T-cell (primary cell): ENCODE measurements around the gene EYA3. TPM values are rescaled to one million over a fixed set of nuclear protein-coding genes. Genes with fewer than 3 reads are reported as not detected.

Experiments used
- ATAC-seq, 4 experiments: fragments of 200-7000 bp in 3 of 4; fragments of 150-1000 bp in 1 of 4; cut with Tn5 transposase; replicated peaks in 1 of 4; 1 replicate in 3 of 4; 2 replicates in 1 of 4; pipeline ENCODE4 v1.10.0; 2021; ENCODE audit warnings: moderate library complexity in 3 of 4, mild to moderate bottlenecking in 2 of 4, moderate number of reproducible peaks in 1 of 4
- CTCF ChIA-PET, 2 donors: fragments of 300-600 bp; sonication (Branson Sonifier 250); formaldehyde crosslinking; loops; one replicate each; lab custom pipeline; 2022; ENCODE audit warnings: antibody characterized with exemption in 2 of 2; lab: Charles Lee
- POLR2A ChIA-PET, 2 donors: fragments of 300-600 bp; sonication (Branson Sonifier 250); formaldehyde crosslinking; loops; one replicate each; lab custom pipeline; 2022; ENCODE audit warnings: antibody characterized with exemption in 2 of 2; lab: Charles Lee
- DNase-seq, 35 experiments: peaks; one replicate each; pipeline versions ENCODE4 v3.0.0 to v3.0.0-alpha.2; 2013 to 2023
- H3K27ac ChIP-seq: one replicate; pipeline ENCODE4 v1.5.1; 2013; ENCODE audit warnings: low read length
- H3K27me3 ChIP-seq, 2 experiments: replicated peaks in 1 of 2; 1 replicate in 1 of 2; 2 replicates in 1 of 2; pipeline versions ENCODE4 v1.6.1 to v1.7.0; 2013; ENCODE audit warnings: low read length in 1 of 2, mixed read lengths in 1 of 2; ENCODE audit not compliant: control insufficient read depth in 2 of 2, insufficient read depth in 2 of 2; ENCODE audit errors: extremely low read depth in 1 of 2
- H3K36me3 ChIP-seq, 2 donors: 1 replicate in 1 of 2; 2 replicates in 1 of 2; pipeline versions ENCODE4 v1.6.1 to v1.7.0; 2013; ENCODE audit warnings: low read length in 1 of 2; ENCODE audit not compliant: control insufficient read depth in 2 of 2, insufficient read depth in 1 of 2; ENCODE audit errors: extremely low read depth in 1 of 2
- H3K4me1 ChIP-seq, 2 experiments: 1 replicate in 1 of 2; 2 replicates in 1 of 2; pipeline versions ENCODE4 v1.6.1 to v1.7.0; 2013; ENCODE audit warnings: low read length in 2 of 2, mixed read lengths in 1 of 2; ENCODE audit not compliant: insufficient read depth in 2 of 2, control insufficient read depth in 1 of 2; ENCODE audit errors: extremely low read depth in 1 of 2
- H3K4me3 ChIP-seq, 2 donors: 1 replicate in 1 of 2; 2 replicates in 1 of 2; pipeline versions ENCODE4 v1.5.1 to v1.7.0; 2013; ENCODE audit warnings: mild to moderate bottlenecking in 2 of 2, low read length in 1 of 2, moderate library complexity in 1 of 2; ENCODE audit not compliant: control insufficient read depth in 1 of 2; ENCODE audit errors: extremely low read depth in 1 of 2
- H3K9me3 ChIP-seq: 2 replicates; pipeline ENCODE4 v1.7.0; 2013
- H3K27ac Mint-ChIP-seq, 2 donors: one replicate each; pipeline ENCODE4 v1.8.0; 2020 to 2021; ENCODE audit warnings: mild to moderate bottlenecking in 2 of 2, mixed read lengths in 2 of 2
- H3K27me3 Mint-ChIP-seq, 2 donors: one replicate each; pipeline ENCODE4 v1.8.0; 2021 to 2022; ENCODE audit warnings: mixed read lengths in 2 of 2
- H3K36me3 Mint-ChIP-seq: one replicate; pipeline ENCODE4 v1.8.0; 2021; ENCODE audit warnings: mixed read lengths
- H3K4me1 Mint-ChIP-seq, 3 donors: one replicate each; pipeline ENCODE4 v1.8.0; 2020 to 2022; ENCODE audit warnings: mixed read lengths in 3 of 3, mild to moderate bottlenecking in 1 of 3
- H3K4me3 Mint-ChIP-seq, 3 donors: one replicate each; pipeline ENCODE4 v1.8.0; 2020 to 2022; ENCODE audit warnings: mild to moderate bottlenecking in 3 of 3, mixed read lengths in 3 of 3, moderate library complexity in 3 of 3
- H3K9me3 Mint-ChIP-seq, 3 donors: one replicate each; pipeline ENCODE4 v1.8.0; 2020 to 2022; ENCODE audit warnings: mixed read lengths in 3 of 3
- WGBS: methylation state at CpG from one replicate; pipeline ENCODE4 v1.1.5; 2013; ENCODE audit warnings: missing lambda C conversion rate; ENCODE audit not compliant: insufficient coverage; 5-methylcytosine and 5-hydroxymethylcytosine counted together
- total RNA-seq, 35 experiments: library from RNA in 6 of 35; stranded (reverse) in 6 of 35; fragments of 120-200 nt in 1 of 35; gene quantifications; one replicate each; pipeline versions ENCODE4 v1.2.1 to v1.2.4 and lab custom pipeline; 2013 to 2026

Gene EYA3
- total RNA-seq, 5 donors from 2014 or later (not counting 1 experiment from before 2014, with no cell fraction given), result 15.0 to 20.2 (median 16.7) TPM

GRCh38 chr1:28058971-28059878 lies 29.2 kb downstream of the EYA3 start:
- H3K4me3 Mint-ChIP-seq, result peak overlapping the region; percentile 4 to 53 (median 53)
- ChIA-PET POLR2A (interaction anchor here (0.5 to 0.7 kb wide), 2 partner anchors 107 to 579 kb away, joined by 3 to 8 read pairs; no protein-coding TSS in a partner anchor), CTCF (interaction anchor here (0.5 to 1.0 kb wide), 5 partner anchors 9 to 865 kb away, joined by 3 to 4 read pairs (median 3); no protein-coding TSS in a partner anchor)
- H3K27ac Mint-ChIP-seq, result peak overlapping the region; percentile 40 to 60
- Histone ChIP-seq H3K27me3 (no peaks in the 10 kb centered on the region), H3K4me3 (no peak overlapping the region), H3K27ac (no peak overlapping the region), H3K9me3 (no peaks in the 10 kb centered on the region), H3K4me1 (peaks cover 8% of the 10 kb centered on the region in 2 experiments), H3K36me3 (no peaks in the 10 kb centered on the region)
- H3K4me1 Mint-ChIP-seq, result peaks cover 55 to 67% (median 56%) of the 10 kb centered on the region in 3 donors
- H3K36me3 Mint-ChIP-seq, result peaks cover 16% of the 10 kb centered on the region
- 100% methylated on average over 4 of the region's 8 CpGs for WGBS
- ATAC-seq, result peak in 1 of 4 experiments; percentile 45
- H3K9me3 Mint-ChIP-seq, result no peaks in the 10 kb centered on the region
- peak in 1 of 35 experiments; percentile 8 for DNase-seq
- no peaks in the 10 kb centered on the region for H3K27me3 Mint-ChIP-seq

- WGBS, result no CpG with 5 or more reads among the region's 4 CpGs
- no peaks in the 10 kb centered on the region for H3K9me3 Mint-ChIP-seq
- ChIA-PET POLR2A (interaction anchor here (0.5 to 0.7 kb wide), 2 partner anchors 106 to 580 kb away, joined by 3 to 8 read pairs; no protein-coding TSS in a partner anchor), CTCF (interaction anchor here in 1 of 2 donors (0.6 to 0.7 kb wide), 2 partner anchors 61 to 866 kb away, joined by 3 read pairs; no protein-coding TSS in a partner anchor)
- Histone ChIP-seq H3K27ac (no peak overlapping the region), H3K27me3 (no peaks in the 10 kb centered on the region), H3K9me3 (no peaks in the 10 kb centered on the region), H3K36me3 (peaks cover 0 to 8% of the 10 kb centered on the region in 2 donors), H3K4me3 (no peak overlapping the region), H3K4me1 (peaks cover 8% of the 10 kb centered on the region in 2 experiments)
- no peaks in the 10 kb centered on the region for H3K27me3 Mint-ChIP-seq
- H3K4me3 Mint-ChIP-seq, result peak overlapping the region in 2 of 3 donors; percentile 17 to 53
- no peak for DNase-seq
- H3K4me1 Mint-ChIP-seq, result peaks cover 49 to 67% (median 56%) of the 10 kb centered on the region in 3 donors
- no peak overlapping the region for H3K27ac Mint-ChIP-seq
- no peak for ATAC-seq
- peaks cover 19% of the 10 kb centered on the region for H3K36me3 Mint-ChIP-seq
Measured at GRCh38 chr1:28058168-28058567, 30.2 kb downstream of the EYA3 start.

GRCh38 chr1:28056129-28056925 lies 32.1 kb downstream of the EYA3 start:
- Histone ChIP-seq H3K27me3 (no peaks in the 10 kb centered on the region), H3K9me3 (no peaks in the 10 kb centered on the region), H3K36me3 (peaks cover 0 to 8% of the 10 kb centered on the region in 2 donors), H3K4me3 (no peak overlapping the region), H3K27ac (peak overlapping the region; percentile 43), H3K4me1 (peaks cover 8% of the 10 kb centered on the region in 2 experiments)
- Mint-ChIP-seq H3K9me3 (no peaks in the 10 kb centered on the region), H3K36me3 (peaks cover 19% of the 10 kb centered on the region), H3K4me3 (peak overlapping the region in 2 of 3 donors; percentile 2 to 28), H3K27ac (peak overlapping the region; percentile 81 to 82), H3K4me1 (peaks cover 43 to 56% (median 49%) of the 10 kb centered on the region in 3 donors), H3K27me3 (no peaks in the 10 kb centered on the region)
- ChIA-PET CTCF (no interaction called here), POLR2A (no interaction called here)
- WGBS, result 14% methylated on average over 3 of the region's 4 CpGs
- DNase-seq (peak in 33 of 35 experiments; percentile 2 to 68 (median 32)), ATAC-seq (peak; percentile 87 to 95 (median 94))

DNA sequence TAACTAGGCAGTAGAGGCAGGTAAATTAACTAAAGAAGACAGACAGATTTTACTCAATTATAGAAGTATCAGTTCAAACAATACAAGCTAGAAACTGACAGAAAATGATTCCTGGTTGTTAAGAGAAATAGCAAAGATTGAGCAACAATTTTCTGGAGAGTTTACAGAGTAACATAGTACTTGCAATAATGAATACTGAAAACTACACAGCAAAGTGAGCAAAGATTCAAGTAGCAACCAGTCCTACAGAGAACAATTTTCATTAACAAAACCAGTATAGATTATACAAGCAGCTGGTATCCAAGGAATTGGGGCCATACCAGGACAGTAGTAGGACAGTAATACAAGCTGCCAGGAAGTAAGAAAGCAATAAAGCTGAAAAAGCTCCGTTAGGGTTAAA lies 37.6 kb downstream of the EYA3 start:
- no peaks in the 10 kb centered on the region for H3K9me3 ChIP-seq
- H3K27me3 ChIP-seq, result no peaks in the 10 kb centered on the region
- Mint-ChIP-seq H3K4me3 (no peak overlapping the region), H3K36me3 (peaks cover 33% of the 10 kb centered on the region), H3K27ac (no peak overlapping the region), H3K4me1 (peaks cover 13 to 21% (median 14%) of the 10 kb centered on the region in 3 donors), H3K27me3 (no peaks in the 10 kb centered on the region), H3K9me3 (no peaks in the 10 kb centered on the region)
- ChIA-PET CTCF (no interaction called here), POLR2A (no interaction called here)
- H3K27ac ChIP-seq, result no peak overlapping the region
- ATAC-seq (no peak), DNase-seq (no peak)
- H3K4me3 ChIP-seq, result no peak overlapping the region
- peaks cover 0 to 20% of the 10 kb centered on the region in 2 donors for H3K36me3 ChIP-seq
- WGBS, result no CpG with 5 or more reads among the region's 1 CpG
- H3K4me1 ChIP-seq, result peaks cover under 1 to 4% of the 10 kb centered on the region in 2 experiments

DNA sequence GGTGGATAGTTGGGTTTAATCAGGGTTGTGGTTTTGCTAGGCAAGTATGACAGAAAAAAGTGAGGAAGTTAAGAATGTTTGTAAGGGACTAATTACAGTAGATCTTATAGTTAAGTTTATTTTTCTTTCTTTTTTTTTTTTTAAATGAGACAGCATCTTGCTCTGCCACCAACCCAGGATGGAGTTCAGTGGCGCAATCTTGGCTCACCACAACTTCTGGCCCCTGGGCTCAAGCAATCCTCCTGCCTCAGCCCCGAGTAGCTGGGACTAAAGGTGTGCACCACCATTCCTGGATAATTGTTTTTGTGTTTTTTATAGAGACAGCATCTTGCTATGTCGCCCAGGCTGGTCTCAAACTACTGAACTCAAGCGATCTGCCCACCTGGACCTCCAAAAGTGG lies 41.7 kb downstream of the EYA3 start:
- peaks cover 40% of the 10 kb centered on the region for H3K36me3 Mint-ChIP-seq
- Histone ChIP-seq H3K4me3 (no peak overlapping the region), H3K27ac (no peak overlapping the region), H3K9me3 (no peaks in the 10 kb centered on the region), H3K27me3 (no peaks in the 10 kb centered on the region), H3K4me1 (no peaks in the 10 kb centered on the region), H3K36me3 (peaks cover 0 to 13% of the 10 kb centered on the region in 2 donors)
- WGBS, result 100% methylated on average over 2 of the region's 4 CpGs
- H3K27me3 Mint-ChIP-seq, result no peaks in the 10 kb centered on the region
- ChIA-PET POLR2A (no interaction called here), CTCF (no interaction called here)
- ATAC-seq (no peak), DNase-seq (no peak)
- H3K9me3 Mint-ChIP-seq, result no peaks in the 10 kb centered on the region
- peaks cover 4 to 7% (median 4%) of the 10 kb centered on the region in 3 donors for H3K4me1 Mint-ChIP-seq
- no peak overlapping the region for H3K4me3 Mint-ChIP-seq
- no peak overlapping the region for H3K27ac Mint-ChIP-seq

DNA sequence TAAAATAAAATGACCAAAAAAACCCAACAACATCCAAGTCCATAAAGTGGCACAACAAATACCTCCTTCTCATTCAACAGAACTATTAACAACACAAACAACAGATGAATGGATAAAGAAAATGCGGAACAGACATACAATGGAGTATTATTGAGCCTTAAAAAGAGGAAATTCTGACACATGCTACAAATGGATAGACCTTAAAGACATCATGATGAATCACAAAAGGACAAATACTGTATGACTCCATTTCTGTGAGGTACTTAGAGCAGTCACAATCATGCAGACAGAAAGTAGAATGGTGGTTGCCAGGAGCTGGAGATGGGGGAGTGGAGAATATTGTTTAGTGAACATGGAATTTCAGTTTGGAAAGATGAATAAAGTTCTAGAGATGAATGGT lies 42.6 kb downstream of the EYA3 start:
- H3K27ac Mint-ChIP-seq, result no peak overlapping the region
- ChIA-PET POLR2A (no interaction called here), CTCF (interaction anchor here in 1 of 2 donors (0.5 kb wide), 1 partner anchor 596 kb away, joined by 3 read pairs; no protein-coding TSS in a partner anchor)
- no peaks in the 10 kb centered on the region for H3K4me1 ChIP-seq
- H3K36me3 ChIP-seq, result peaks cover 0 to 20% of the 10 kb centered on the region in 2 donors
- H3K27me3 Mint-ChIP-seq, result no peaks in the 10 kb centered on the region
- no peaks in the 10 kb centered on the region for H3K9me3 ChIP-seq
- peaks cover 4 to 7% (median 4%) of the 10 kb centered on the region in 3 donors for H3K4me1 Mint-ChIP-seq
- no peak overlapping the region for H3K27ac ChIP-seq
- no peak overlapping the region for H3K4me3 ChIP-seq
- no peak overlapping the region for H3K4me3 Mint-ChIP-seq
- peaks cover 40% of the 10 kb centered on the region for H3K36me3 Mint-ChIP-seq
- ATAC-seq (no peak), DNase-seq (no peak)
- H3K27me3 ChIP-seq, result no peaks in the 10 kb centered on the region
- H3K9me3 Mint-ChIP-seq, result no peaks in the 10 kb centered on the region
- WGBS, result no CpG with 5 or more reads among the region's 1 CpG
